Fibroblast of lung (primary cell): ENCODE measurements around the gene TMTC4. TPM values are rescaled to one million over a fixed set of nuclear protein-coding genes. Genes with fewer than 3 reads are reported as not detected.

Experiments used
- DNase-seq, 2 donors: peaks; one replicate each; pipeline versions ENCODE4 v3.0.0 to v3.0.0-alpha.2; 2010; ENCODE audit warnings: low read depth in 2 of 2
- H2AFZ ChIP-seq: 2 replicates; pipeline ENCODE4 v1.5.1; 2012; ENCODE audit warnings: low read length, control low read depth, inconsistent platforms
- H3K27ac ChIP-seq: 2 replicates; pipeline ENCODE4 v1.5.1; 2011; ENCODE audit warnings: low read length, control low read depth; ENCODE audit not compliant: insufficient read depth
- H3K27me3 ChIP-seq: 2 replicates; pipeline ENCODE4 v1.5.1; 2011; ENCODE audit warnings: mild to moderate bottlenecking, low read length; ENCODE audit not compliant: control insufficient read depth, insufficient read depth
- H3K36me3 ChIP-seq: 2 replicates; pipeline ENCODE4 v1.5.1; 2011; ENCODE audit warnings: low read length; ENCODE audit not compliant: control insufficient read depth, insufficient read depth
- H3K4me1 ChIP-seq: 2 replicates; pipeline ENCODE4 v1.5.1; 2011; ENCODE audit warnings: low read length; ENCODE audit not compliant: control insufficient read depth, insufficient read depth; ENCODE audit errors: extremely low read depth
- H3K4me2 ChIP-seq: 2 replicates; pipeline ENCODE4 v1.5.1; 2011; ENCODE audit warnings: low read length, control low read depth; ENCODE audit not compliant: insufficient read depth; ENCODE audit errors: extremely low read depth
- H3K4me3 ChIP-seq, 4 experiments: fragments of 200-600 bp in 1 of 4; sonication (generic) in 1 of 4; replicated peaks in 1 of 4; 2 replicates each; pipeline ENCODE4 v1.5.1; 2011 to 2016; ENCODE audit warnings: low read length in 4 of 4, low read depth in 3 of 4, mild to moderate bottlenecking in 3 of 4, control low read depth in 2 of 4, inconsistent platforms in 1 of 4, mixed read lengths in 1 of 4; ENCODE audit not compliant: insufficient read depth in 1 of 4; ENCODE audit errors: control extremely low read depth in 1 of 4
- H3K79me2 ChIP-seq: 2 replicates; pipeline ENCODE4 v1.5.1; 2012; ENCODE audit warnings: mild to moderate bottlenecking, low read length, inconsistent platforms; ENCODE audit not compliant: control insufficient read depth, insufficient read depth
- H3K9ac ChIP-seq: 2 replicates; pipeline ENCODE4 v1.5.1; 2011; ENCODE audit warnings: mild to moderate bottlenecking, low read length, control low read depth; ENCODE audit not compliant: insufficient read depth
- H3K9me3 ChIP-seq: 2 replicates; pipeline ENCODE4 v1.5.1; 2012; ENCODE audit warnings: low read depth, low read length; ENCODE audit not compliant: control insufficient read depth, insufficient read depth
- H4K20me1 ChIP-seq: 2 replicates; pipeline ENCODE4 v1.5.1; 2011; ENCODE audit warnings: low read length; ENCODE audit not compliant: control insufficient read depth, insufficient read depth; ENCODE audit errors: extremely low read depth
- CTCF ChIP-seq, 2 donors: IDR thresholded peaks in 1 of 2; conservative IDR thresholded peaks in 1 of 2; 1 replicate in 1 of 2; 2 replicates in 1 of 2; pipeline ENCODE4 v1.5.1; 2011 to 2012; ENCODE audit warnings: low read length in 2 of 2, control low read depth in 1 of 2, inconsistent platforms in 1 of 2, low read depth in 1 of 2, mild to moderate bottlenecking in 1 of 2
- EZH2 ChIP-seq: IDR thresholded peaks from 2 replicates; pipeline ENCODE4 v1.5.1; 2012; ENCODE audit warnings: low read length, control low read depth, mild to moderate bottlenecking; ENCODE audit errors: missing control alignments
- polyA plus RNA-seq, 2 donors: library from polyadenylated mRNA; depleted of rRNA in 1 of 2; stranded (reverse) in 1 of 2; unstranded in 1 of 2; fragments of >200 nt; gene quantifications; 2 replicates each; pipeline ENCODE4 v1.2.1, GENCODE V29; 2011 to 2012; ENCODE audit warnings: missing spikeins in 1 of 2
- total RNA-seq: library from RNA; depleted of rRNA; stranded (reverse); fragments of >200 nt; gene quantifications from 2 replicates; pipeline ENCODE4 v1.2.1, GENCODE V29; 2014

TMTC4 gene
- total and polyA plus RNA-seq, 2 donors (not counting 1 experiment from before 2014, with no cell fraction given), result 5.5 to 19.5 TPM

DNA sequence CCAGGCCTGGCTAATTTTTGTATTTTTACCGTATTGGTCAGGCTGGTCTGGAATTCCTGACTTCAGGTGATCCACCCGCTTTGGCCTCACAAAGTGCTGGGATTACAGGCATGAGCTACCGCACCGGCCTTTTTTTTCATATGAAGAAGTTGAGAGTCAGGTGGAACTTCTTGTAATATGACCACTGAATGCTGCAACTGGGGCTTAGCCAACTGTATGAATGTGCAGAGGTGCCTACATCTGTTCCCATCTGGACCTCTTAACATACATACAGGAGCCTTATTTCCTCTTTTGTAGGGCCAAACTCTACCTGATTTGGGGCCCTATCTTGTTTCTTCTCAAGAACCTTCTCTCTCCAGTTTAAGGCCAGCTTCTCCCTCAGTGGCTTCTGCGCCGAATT, 74.1 kb downstream of the TMTC4 start:
- no peaks in the 10 kb centered on the region for H3K9me3 ChIP-seq
- DNase-seq, result no peak
- H3K4me2 ChIP-seq, result no peak overlapping the region
- no peak overlapping the region for H3K27ac ChIP-seq
- no peaks in the 10 kb centered on the region for H4K20me1 ChIP-seq
- H3K4me1 ChIP-seq, result peaks cover 2% of the 10 kb centered on the region
- no peak overlapping the region for H3K9ac ChIP-seq
- H3K79me2 ChIP-seq, result no peaks in the 10 kb centered on the region
- H3K27me3 ChIP-seq, result no peaks in the 10 kb centered on the region
- no peak overlapping the region for H3K4me3 ChIP-seq
- H2AFZ ChIP-seq, result no peak overlapping the region
- TF ChIP-seq CTCF (conservative IDR thresholded peaks at IDR 0.05 in 1 of 2, IDR thresholded peaks at IDR 0.05 in 1 of 2; ENCODE audit: low read depth in 1 of 2, low read length in 2 of 2), result no peak
- TF ChIP-seq EZH2, result no peak
- H3K36me3 ChIP-seq, result no peaks in the 10 kb centered on the region

DNA sequence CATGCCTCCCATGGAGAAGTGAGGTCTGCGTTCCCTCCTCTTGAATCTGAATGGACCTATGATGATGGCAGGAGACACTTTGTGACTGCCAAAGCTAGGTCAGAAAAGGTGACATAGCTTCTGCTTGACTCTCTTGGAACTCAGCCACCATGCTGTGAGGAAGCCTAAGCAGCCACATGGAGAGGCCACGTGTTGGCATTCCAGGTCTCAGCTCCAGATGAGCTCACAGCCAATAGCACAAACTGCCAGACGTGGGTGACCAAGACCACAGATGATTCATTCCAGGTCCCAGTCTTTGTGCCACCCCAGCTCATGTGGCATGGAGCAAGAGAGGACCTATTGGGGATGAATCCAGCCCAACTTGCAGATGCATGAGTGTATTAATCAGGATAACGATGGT, 77.3 kb downstream of the TMTC4 start:
- no peak overlapping the region for H3K4me2 ChIP-seq
- no peaks in the 10 kb centered on the region for H3K27me3 ChIP-seq
- no peak overlapping the region for H3K4me3 ChIP-seq
- H3K9me3 ChIP-seq, result no peaks in the 10 kb centered on the region
- H2AFZ ChIP-seq, result no peak overlapping the region
- H3K4me1 ChIP-seq, result peaks cover 2% of the 10 kb centered on the region
- no peaks in the 10 kb centered on the region for H4K20me1 ChIP-seq
- no peak overlapping the region for H3K27ac ChIP-seq
- peak in 1 of 2 donors; percentile 70 for DNase-seq
- no peaks in the 10 kb centered on the region for H3K36me3 ChIP-seq
- no peak for TF ChIP-seq EZH2
- no peak for TF ChIP-seq CTCF (conservative IDR thresholded peaks at IDR 0.05 in 1 of 2, IDR thresholded peaks at IDR 0.05 in 1 of 2; ENCODE audit: low read depth in 1 of 2, low read length in 2 of 2)
- no peak overlapping the region for H3K9ac ChIP-seq
- H3K79me2 ChIP-seq, result no peaks in the 10 kb centered on the region

DNA sequence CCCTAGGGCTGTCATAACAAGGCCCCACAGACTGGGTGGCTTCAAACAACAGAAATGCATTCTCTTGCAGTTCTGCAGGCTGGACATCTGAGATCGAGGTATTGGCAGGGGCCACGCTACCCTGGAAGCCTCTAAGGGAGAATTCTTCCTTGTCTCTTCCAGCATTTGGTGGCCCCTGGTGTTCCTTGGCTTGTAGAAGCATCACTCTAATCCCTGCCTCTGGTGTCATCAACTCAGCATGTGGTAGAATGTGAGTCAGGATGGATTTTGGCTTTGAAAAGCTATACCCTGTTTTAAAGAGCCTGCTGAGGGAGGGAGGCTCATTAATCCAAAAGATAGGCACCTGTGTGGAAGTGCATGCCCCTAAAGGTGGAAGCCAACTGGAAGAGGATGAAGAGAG, 78.1 kb downstream of the TMTC4 start:
- TF ChIP-seq EZH2 (no peak), CTCF (conservative IDR thresholded peaks at IDR 0.05 in 1 of 2, IDR thresholded peaks at IDR 0.05 in 1 of 2; ENCODE audit: low read depth in 1 of 2, low read length in 2 of 2) (no peak)
- H4K20me1 ChIP-seq, result no peaks in the 10 kb centered on the region
- H3K27ac ChIP-seq, result no peak overlapping the region
- H3K9me3 ChIP-seq, result no peaks in the 10 kb centered on the region
- H3K4me1 ChIP-seq, result peaks cover 2% of the 10 kb centered on the region
- no peaks in the 10 kb centered on the region for H3K36me3 ChIP-seq
- no peak overlapping the region for H3K4me3 ChIP-seq
- H3K4me2 ChIP-seq, result no peak overlapping the region
- DNase-seq, result no peak
- H3K27me3 ChIP-seq, result no peaks in the 10 kb centered on the region
- H3K79me2 ChIP-seq, result no peaks in the 10 kb centered on the region
- H3K9ac ChIP-seq, result no peak overlapping the region
- no peak overlapping the region for H2AFZ ChIP-seq
